Measurements from ENCODE around the gene IKBKE. TPM values are rescaled to one million over a fixed set of nuclear protein-coding genes. Genes with fewer than 3 reads are reported as not detected.

Gene IKBKE
- total and polyA plus RNA-seq, 2 of the 8 experiments (the other 6 are each of a cell fraction or from before 2014, with no cell fraction given) = 8.6 to 12.0 TPM

GRCh38 chr1:206461602-206462455, 8.4 kb upstream of the IKBKE start:
- Histone ChIP-seq H3K56ac (replicated peaks; ENCODE audit: insufficient read length, low read depth, low read length) (no peak overlapping the region), H4K91ac (replicated peaks; ENCODE audit: insufficient read length, low read length) (no peak overlapping the region), H4K20me1 (replicated peaks in 1 of 2; ENCODE audit: control insufficient read depth in 1 of 2, insufficient read depth in 2 of 2, low read length in 2 of 2) (peaks cover 0 to 1% of the 10 kb centered on the region in 2 experiments), H2BK12ac (ENCODE audit: low read depth, low read length) (no peak overlapping the region), H3K79me2 (ENCODE audit: control insufficient read depth in 1 of 2, insufficient read depth in 2 of 2, low read length in 2 of 2) (no peaks in the 10 kb centered on the region), H3K4me1 (replicated peaks in 1 of 4; ENCODE audit: control insufficient read depth in 3 of 4, insufficient read depth in 4 of 4, low read length in 3 of 4) (no peaks in the 10 kb centered on the region), H3K9ac (replicated peaks in 1 of 4; ENCODE audit: extremely low read depth in 1 of 4, low read depth in 3 of 4, low read length in 3 of 4) (no peak overlapping the region), H3K4me2 (ENCODE audit: insufficient read depth in 1 of 2, low read depth in 2 of 2, low read length in 2 of 2) (no peak overlapping the region), H2BK15ac (ENCODE audit: low read length) (no peak overlapping the region), H3K27ac (ENCODE audit: low read depth, low read length) (no peak overlapping the region), H2BK120ac (replicated peaks; ENCODE audit: low read depth, low read length) (no peak overlapping the region), H3K79me1 (ENCODE audit: low read depth, low read length) (no peaks in the 10 kb centered on the region; the same call in 1 of the 2 replicates), H4K5ac (ENCODE audit: insufficient read length, low read depth, low read length) (no peak overlapping the region), H3K4me3 (ENCODE audit: extremely low read depth in 1 of 4, insufficient read depth in 2 of 4, low read depth in 3 of 4, low read length in 4 of 4) (no peak overlapping the region), H3K23me2 (ENCODE audit: low read depth, low read length) (no peaks in the 10 kb centered on the region; the same call in 1 of the 2 replicates), H3K23ac (ENCODE audit: insufficient read length) (no peak overlapping the region), H3K36me3 (ENCODE audit: control insufficient read depth in 2 of 4, insufficient read depth in 4 of 4, low read length in 3 of 4) (peaks cover 0 to 3% (median 0%) of the 10 kb centered on the region in 4 experiments; a peak in 2 of 8 replicates), H2AK5ac (ENCODE audit: low read depth, low read length) (no peak overlapping the region), H2BK20ac (ENCODE audit: low read length) (no peak overlapping the region), H3K14ac (ENCODE audit: insufficient read length) (no peak overlapping the region), H3K9me3 (ENCODE audit: insufficient read depth in 2 of 2, low read depth in 1 of 2, low read length in 1 of 2) (no peaks in the 10 kb centered on the region), H3K18ac (ENCODE audit: extremely low read depth, low read length) (no peak overlapping the region), H2BK5ac (ENCODE audit: low read depth, low read length) (no peak overlapping the region), H3K4ac (replicated peaks; ENCODE audit: insufficient read length, low read depth, low read length) (no peak overlapping the region), H2AFZ (ENCODE audit: low read length) (no peak overlapping the region), H4K8ac (ENCODE audit: extremely low read depth, insufficient read depth, low read length) (no peak overlapping the region), H3K27me3 (replicated peaks in 1 of 4; ENCODE audit: control insufficient read depth in 3 of 4, extremely low read depth in 1 of 4, insufficient read depth in 3 of 4, low read length in 3 of 4) (no peaks in the 10 kb centered on the region; a peak in 1 of 7 replicates)
- TF ChIP-seq HDAC6 (IDR thresholded peaks at IDR 0.05; ENCODE audit: low read depth, low read length) (no peak), CTCF (IDR thresholded peaks at IDR 0.05; ENCODE audit: control extremely low read depth in 1 of 3, insufficient read depth in 1 of 3, low read depth in 1 of 3, low read length in 3 of 3) (peak in 2 of 3 experiments; percentile 62 to 76; a peak in 2 of 4 replicates), RAD21 (IDR thresholded peaks at IDR 0.05 in 1 of 2, conservative IDR thresholded peaks at IDR 0.05 in 1 of 2; ENCODE audit: low read depth in 2 of 2, low read length in 2 of 2) (peak; percentile 63 to 73)
- ChIA-PET CTCF (ENCODE audit: partially characterized antibody) (interaction anchor here (0.6 to 6.6 kb wide), 21 partner anchors 9 to 313 kb away, joined by 3 to 76 read pairs (median 4); partner anchors contain the start of gene IKBKE), POLR2A (ENCODE audit: partially characterized antibody) (interaction anchor here (1.5 to 1.8 kb wide), 2 partner anchors 9 kb away, joined by 5 to 7 read pairs; partner anchors contain the start of gene IKBKE)
- WGBS, 2 experiments (ENCODE audit: extremely low coverage in 1 of 2, insufficient coverage in 1 of 2, insufficient read length in 1 of 2, insufficient replicate concordance in 2 of 2, low coverage in 1 of 2, low lambda C conversion rate in 2 of 2, missing lambda C conversion rate in 1 of 2) = 85% methylated on average over 9 of the region's 9 CpGs; no CpG with 5 or more reads in 1 of the 2 experiments
- FAIRE-seq (no peak), DNase-seq (ENCODE audit: low read depth in 1 of 2, low spot score in 2 of 2) (peak in 1 of 2 experiments; percentile 82)

Data from H1 (cell line).